Measurements from ENCODE around the gene TTLL7. TPM values are rescaled to one million over a fixed set of nuclear protein-coding genes. Genes with fewer than 3 reads are reported as not detected.

TTLL7 gene
- total and polyA plus RNA-seq, 2 experiments from 2014 or later = 4.1 to 6.7 TPM

- DNase-seq (ENCODE audit: low spot score) (no peak), ATAC-seq (no peak)
- peaks cover 58% of the 10 kb centered on the region for H3K27me3 ChIP-seq (ENCODE audit: insufficient read depth)
These were observed 2.1 kb upstream of the TTLL7 start for GRCh38 chr1:84000954-84001495.

More at GRCh38 chr1:84000954-84001495, 2.1 kb upstream of the TTLL7 start:
- Histone ChIP-seq H3K4me3 (no peak overlapping the region), H3K79me2 (replicated peaks; ENCODE audit: insufficient read depth) (no peaks in the 10 kb centered on the region; the same call in 1 of the 2 replicates), H3K36me3 (ENCODE audit: insufficient read depth) (no peaks in the 10 kb centered on the region), H4K20me1 (replicated peaks; ENCODE audit: insufficient read depth) (0 out of 2 replicates have a peak, but pooled peaks cover 3% of the 10 kb centered on the region), H3K9me2 (ENCODE audit: insufficient read depth) (no peaks in the 10 kb centered on the region), H3K27ac (ENCODE audit: low read depth) (no peak overlapping the region), H2AFZ (no peak overlapping the region), H3K4me1 (ENCODE audit: insufficient read depth) (peaks cover 10% of the 10 kb centered on the region; the same call in 1 of the 2 replicates), H3F3A (replicated peaks; ENCODE audit: low read depth) (no peaks in the 10 kb centered on the region), H3K4me2 (no peak overlapping the region)
- Mint-ChIP-seq H3K4me3 (no peak overlapping the region), H3K27me3 (ENCODE audit: insufficient read depth, low read depth, poor library complexity) (peaks cover 31% of the 10 kb centered on the region), H3K27ac (no peak overlapping the region), H3K4me1 (peaks cover 10% of the 10 kb centered on the region; the same call in 2 of the 3 replicates), H3K36me3 (ENCODE audit: low read depth) (no peaks in the 10 kb centered on the region), H3K9me3 (peaks cover 3% of the 10 kb centered on the region; the same call in 1 of the 3 replicates)
- TF ChIP-seq CREB1 (CRISPR knock-in tag; IDR thresholded peaks at IDR 0.05; ENCODE audit: low read depth) = no peak
- no peak for TF ChIP-seq ZNF114 (CRISPR knock-in tag; IDR thresholded peaks at IDR 0.05)
- TF ChIP-seq REST (IDR thresholded peaks at IDR 0.05; ENCODE audit: unreplicated experiment) = no peak
- TF ChIP-seq ZNF462 (CRISPR knock-in tag; IDR thresholded peaks at IDR 0.05) = no peak
- no peak for TF ChIP-seq NANOG (IDR thresholded peaks at IDR 0.05; ENCODE audit: borderline replicate concordance)
- TF ChIP-seq ZNF331 (CRISPR knock-in tag; IDR thresholded peaks at IDR 0.05; ENCODE audit: low read depth) = no peak

All from GM23338 (cell line).